Esophagus muscularis mucosa (tissue), 4 donors: Measurements from ENCODE around the gene ADGRA3. TPM values are rescaled to one million over a fixed set of nuclear protein-coding genes. Genes with fewer than 3 reads are reported as not detected.

Source experiments
- DNase-seq: peaks from one replicate; pipeline ENCODE4 v3.0.0-alpha.2; 2017; ENCODE audit errors: extremely low spot score
- H3K27ac ChIP-seq, 4 donors: fragments of 200-600 bp; sonication (generic); replicated peaks in 1 of 4; 1 replicate in 3 of 4; 2 replicates in 1 of 4; pipeline ENCODE4 v1.5.1; 2016 to 2019; ENCODE audit warnings: mild to moderate bottlenecking in 1 of 4
- H3K27me3 ChIP-seq, 4 donors: fragments of 200-600 bp; sonication (generic); one replicate each; pipeline versions ENCODE4 v1.5.1 to v1.6.0; 2016 to 2019
- H3K36me3 ChIP-seq, 4 donors: fragments of 200-600 bp; sonication (generic); one replicate each; pipeline ENCODE4 v1.5.1; 2016 to 2019
- H3K4me1 ChIP-seq, 4 donors: fragments of 200-600 bp; sonication (generic); one replicate each; pipeline ENCODE4 v1.5.1; 2016 to 2019
- H3K4me3 ChIP-seq, 4 donors: fragments of 200-600 bp; sonication (generic); 1 replicate in 2 of 4; 2 replicates in 2 of 4; pipeline ENCODE4 v1.5.1; 2016 to 2019; ENCODE audit warnings: mild to moderate bottlenecking in 4 of 4, moderate library complexity in 1 of 4
- H3K9me3 ChIP-seq, 4 donors: fragments of 200-600 bp; sonication (generic); 1 replicate in 3 of 4; 2 replicates in 1 of 4; pipeline ENCODE4 v1.5.1; 2016 to 2019
- EP300 ChIP-seq: sonication (generic); formaldehyde crosslinking; IDR thresholded peaks from one replicate; pipeline ENCODE4 v1.6.1; 2017; ENCODE audit warnings: antibody characterized with exemption
- POLR2A ChIP-seq: fragments of 450-650 bp; IDR thresholded peaks from one replicate; pipeline ENCODE4 v1.6.1; 2017; ENCODE audit warnings: antibody characterized with exemption, moderate library complexity, mild to moderate bottlenecking, low read depth
- POLR2AphosphoS5 ChIP-seq, 2 donors: sonication (generic); formaldehyde crosslinking; IDR thresholded peaks; one replicate each; pipeline ENCODE4 v1.6.1; 2017; ENCODE audit warnings: antibody characterized with exemption in 2 of 2
- WGBS: methylation state at CpG from one replicate; pipeline ENCODE4 v1.1.5; 2018; 5-methylcytosine and 5-hydroxymethylcytosine counted together
- intact Hi-C: fragments of 100-400 bp; cut with DNase I; formaldehyde crosslinking; loops from one replicate; pipeline ENCODE4 v1.15.1; 2023
- total RNA-seq, 4 donors: library from RNA; depleted of rRNA; stranded (reverse); fragments of >200 nt; gene quantifications; one replicate each; pipeline versions ENCODE4 v1.1.0 to v1.2.1, GENCODE V29; 2016
- TF ChIP-seq, protein P1 (sequence below), 3 experiments: fragments of 200-600 bp in 2 of 3; fragments of 450-650 bp in 1 of 3; sonication (generic) in 2 of 3; IDR thresholded peaks; one replicate each; pipeline ENCODE4 v1.5.1; 2017 to 2019; ENCODE audit warnings: antibody characterized with exemption in 3 of 3, mild to moderate bottlenecking in 2 of 3, moderate library complexity in 1 of 3

Gene ADGRA3
- total RNA-seq, 4 donors from 2014 or later: 24.9 to 41.0 (median 35.3) TPM

DNA sequence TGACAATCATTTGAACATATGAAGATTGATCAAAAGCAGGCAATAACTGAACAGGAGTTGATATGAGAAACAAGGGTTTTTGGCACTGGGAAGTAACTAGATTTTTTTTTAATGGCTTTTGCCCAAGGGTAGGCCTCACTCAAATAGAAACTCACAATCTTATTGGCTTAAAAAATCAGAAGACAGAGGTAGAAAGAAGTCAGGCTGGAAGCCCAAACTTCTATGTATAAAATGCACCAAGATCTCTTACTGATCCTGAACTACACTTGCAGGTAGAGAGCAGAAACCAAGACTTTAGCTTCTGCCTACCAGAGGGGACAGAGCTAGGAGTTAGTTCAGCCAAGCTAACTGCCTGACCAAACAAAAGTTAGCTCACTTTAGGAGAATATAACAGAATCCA is 74.9 kb downstream of the ADGRA3 start:
- no peak for TF ChIP-seq POLR2AphosphoS5 (IDR thresholded peaks at IDR 0.05)
- no peak for TF ChIP-seq POLR2A
- TF ChIP-seq EP300: no peak
- TF ChIP-seq, protein P1, sequence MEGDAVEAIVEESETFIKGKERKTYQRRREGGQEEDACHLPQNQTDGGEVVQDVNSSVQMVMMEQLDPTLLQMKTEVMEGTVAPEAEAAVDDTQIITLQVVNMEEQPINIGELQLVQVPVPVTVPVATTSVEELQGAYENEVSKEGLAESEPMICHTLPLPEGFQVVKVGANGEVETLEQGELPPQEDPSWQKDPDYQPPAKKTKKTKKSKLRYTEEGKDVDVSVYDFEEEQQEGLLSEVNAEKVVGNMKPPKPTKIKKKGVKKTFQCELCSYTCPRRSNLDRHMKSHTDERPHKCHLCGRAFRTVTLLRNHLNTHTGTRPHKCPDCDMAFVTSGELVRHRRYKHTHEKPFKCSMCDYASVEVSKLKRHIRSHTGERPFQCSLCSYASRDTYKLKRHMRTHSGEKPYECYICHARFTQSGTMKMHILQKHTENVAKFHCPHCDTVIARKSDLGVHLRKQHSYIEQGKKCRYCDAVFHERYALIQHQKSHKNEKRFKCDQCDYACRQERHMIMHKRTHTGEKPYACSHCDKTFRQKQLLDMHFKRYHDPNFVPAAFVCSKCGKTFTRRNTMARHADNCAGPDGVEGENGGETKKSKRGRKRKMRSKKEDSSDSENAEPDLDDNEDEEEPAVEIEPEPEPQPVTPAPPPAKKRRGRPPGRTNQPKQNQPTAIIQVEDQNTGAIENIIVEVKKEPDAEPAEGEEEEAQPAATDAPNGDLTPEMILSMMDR (IDR thresholded peaks at IDR 0.05): no peak
- intact Hi-C loops: no loop called here
- no peak overlapping the region for H3K4me3 ChIP-seq

DNA sequence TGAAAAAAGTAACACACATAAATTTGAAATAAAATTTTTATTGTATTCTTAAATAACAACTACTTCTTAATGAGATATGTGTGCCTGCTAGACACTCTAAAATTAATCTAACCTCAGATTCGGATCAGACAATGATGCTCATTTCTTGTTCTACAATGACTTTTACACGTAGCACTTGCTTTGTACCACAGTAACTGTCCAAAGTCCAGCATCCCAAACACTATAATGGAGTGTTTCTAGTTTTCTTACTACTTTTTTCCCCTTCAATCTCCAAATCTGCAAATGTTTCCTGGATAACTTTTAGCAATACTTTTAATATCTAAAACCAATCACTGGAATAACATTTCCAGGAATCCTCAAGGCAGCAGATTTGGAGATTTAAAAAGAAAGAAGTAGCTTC is 75.9 kb downstream of the ADGRA3 start:
- H3K9me3 ChIP-seq: no peaks in the 10 kb centered on the region
- TF ChIP-seq POLR2AphosphoS5 (IDR thresholded peaks at IDR 0.05) (no peak), POLR2A (no peak), EP300 (no peak)
- TF ChIP-seq, protein P1 (IDR thresholded peaks at IDR 0.05): no peak
- WGBS: 91% methylated on average over 2 of the region's 2 CpGs
- DNase-seq: no peak
- intact Hi-C loops: no loop called here
- peaks cover 0 to 52% (median 11%) of the 10 kb centered on the region in 4 donors for H3K36me3 ChIP-seq
- H3K27ac ChIP-seq: no peak overlapping the region
- no peak overlapping the region for H3K4me3 ChIP-seq
- no peaks in the 10 kb centered on the region for H3K27me3 ChIP-seq
- no peaks in the 10 kb centered on the region for H3K4me1 ChIP-seq

More for the DNA sequence above, 74.9 kb downstream of the ADGRA3 start:
- H3K9me3 ChIP-seq: no peaks in the 10 kb centered on the region
- H3K27me3 ChIP-seq: no peaks in the 10 kb centered on the region
- H3K27ac ChIP-seq: no peak overlapping the region
- no peak for DNase-seq
- no peaks in the 10 kb centered on the region for H3K4me1 ChIP-seq
- peaks cover 0 to 50% (median 13%) of the 10 kb centered on the region in 4 donors for H3K36me3 ChIP-seq

DNA sequence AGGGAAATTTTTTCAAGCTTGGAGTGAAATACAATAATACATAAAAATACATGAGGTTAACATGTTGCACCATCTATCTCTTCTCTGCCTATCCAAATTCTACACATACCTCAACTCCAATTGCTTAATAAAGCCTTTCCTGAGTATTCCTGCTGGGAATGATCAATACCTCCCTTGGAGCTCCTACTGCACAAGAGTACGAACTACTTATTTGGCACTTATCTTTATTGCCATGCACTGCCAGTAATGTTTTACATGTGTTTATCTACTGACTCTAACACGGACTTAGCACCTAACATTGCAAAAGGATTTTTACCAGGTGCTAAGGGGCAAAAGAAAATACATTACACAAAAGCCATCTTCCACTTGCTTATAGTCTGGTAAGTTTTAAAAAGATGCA is 80.2 kb downstream of the ADGRA3 start:
- no peak for TF ChIP-seq EP300
- TF ChIP-seq, protein P1 (IDR thresholded peaks at IDR 0.05): no peak
- intact Hi-C loops: no loop called here
- Histone ChIP-seq H3K36me3 (peaks cover 0 to 27% (median 2%) of the 10 kb centered on the region in 4 donors), H3K9me3 (no peaks in the 10 kb centered on the region), H3K27me3 (no peaks in the 10 kb centered on the region), H3K4me3 (no peak overlapping the region), H3K4me1 (no peaks in the 10 kb centered on the region), H3K27ac (no peak overlapping the region)
- 88% methylated on average over 2 of the region's 2 CpGs for WGBS
- no peak for DNase-seq

DNA sequence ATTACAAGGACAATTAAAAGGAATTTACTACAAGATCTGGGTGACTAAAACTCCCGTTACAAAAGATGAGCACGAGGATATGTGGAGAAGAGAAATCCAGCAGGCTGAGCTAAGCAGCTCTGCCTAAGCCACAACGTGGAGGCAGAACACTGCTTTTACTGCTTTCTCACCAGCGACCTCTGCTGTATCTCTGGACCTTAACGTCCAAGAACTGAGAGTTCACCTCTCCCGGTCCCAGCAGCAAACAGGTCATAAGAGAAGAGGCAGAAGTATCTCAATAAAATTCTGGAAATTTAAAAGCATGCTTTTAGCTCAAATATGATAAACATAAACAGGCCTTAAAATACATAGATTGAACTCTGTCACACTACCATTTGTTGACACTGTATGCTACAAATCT is 81.0 kb downstream of the ADGRA3 start:
- peaks cover 0 to 30% (median 2%) of the 10 kb centered on the region in 4 donors for H3K36me3 ChIP-seq
- intact Hi-C loops: no loop called here
- no peaks in the 10 kb centered on the region for H3K9me3 ChIP-seq
- H3K27ac ChIP-seq: no peak overlapping the region
- DNase-seq: no peak
- TF ChIP-seq, protein P1 (IDR thresholded peaks at IDR 0.05): peak in 2 of 3 experiments; percentile 31 to 42
- TF ChIP-seq POLR2A: no peak
- no peak overlapping the region for H3K4me3 ChIP-seq
- 27% methylated on average over 6 of the region's 6 CpGs for WGBS
- no peaks in the 10 kb centered on the region for H3K27me3 ChIP-seq
- no peaks in the 10 kb centered on the region for H3K4me1 ChIP-seq

DNA sequence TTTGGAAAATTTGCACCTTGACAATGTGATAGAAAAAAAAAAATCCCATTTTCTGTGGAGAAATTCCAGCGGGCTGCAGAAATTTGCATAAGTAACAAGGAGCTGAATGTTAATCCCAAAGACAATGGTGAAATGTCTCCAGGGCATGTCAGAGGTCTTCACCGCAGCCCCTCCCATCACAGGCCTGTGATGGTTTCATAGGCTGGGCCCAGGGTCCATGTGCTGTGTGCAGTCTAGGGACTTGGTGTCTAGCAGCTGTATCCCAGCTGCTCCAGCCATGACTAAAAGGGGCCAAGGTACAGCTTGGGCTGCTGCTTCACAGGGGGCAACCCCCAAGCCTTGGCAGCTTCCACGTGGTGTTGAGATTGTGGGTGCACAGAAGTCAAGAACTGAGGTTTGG is 85.2 kb downstream of the ADGRA3 start:
- H3K9me3 ChIP-seq: no peaks in the 10 kb centered on the region
- no peak for TF ChIP-seq EP300
- no peak for TF ChIP-seq POLR2AphosphoS5 (IDR thresholded peaks at IDR 0.05)
- TF ChIP-seq POLR2A: no peak
- TF ChIP-seq, protein P1 (IDR thresholded peaks at IDR 0.05): no peak
- H3K27ac ChIP-seq: no peak overlapping the region
- no peak overlapping the region for H3K4me3 ChIP-seq
- DNase-seq: no peak
- H3K27me3 ChIP-seq: no peaks in the 10 kb centered on the region
- WGBS: 64% methylated on average over 3 of the region's 3 CpGs
- H3K36me3 ChIP-seq: peaks cover 0 to 19% (median 0%) of the 10 kb centered on the region in 4 donors
- intact Hi-C loops: no loop called here
- no peaks in the 10 kb centered on the region for H3K4me1 ChIP-seq
